A549 (cell line): ENCODE results near the gene ANO10. TPM values are rescaled to one million over a fixed set of nuclear protein-coding genes. Genes with fewer than 3 reads are reported as not detected.

Experiments used
- ATAC-seq, 2 experiments: fragments of 200-7000 bp in 1 of 2; fragments of >200 bp in 1 of 2; cut with Nextera tagmentation in 1 of 2; cut with Tn5 transposase in 1 of 2; 3 replicates each; pipeline versions ENCODE4 v1.8.0 to v1.9.1; 2018 to 2020; ENCODE audit warnings: mild to moderate bottlenecking in 1 of 2, moderate library complexity in 1 of 2
- CTCF ChIA-PET: fragments of 300-600 bp; sonication (Branson Sonifier 250); formaldehyde crosslinking; extraction: SDS; loops from one replicate; lab custom pipeline; 2021; ENCODE audit warnings: antibody characterized with exemption, inconsistent platforms; lab: Yijun Ruan, JAX
- POLR2A ChIA-PET: fragments of 350-600 bp; formaldehyde crosslinking; extraction: SDS; loops from one replicate; lab custom pipeline; 2021; ENCODE audit warnings: antibody characterized with exemption, inconsistent platforms; lab: Yijun Ruan, JAX
- DNase-seq, 2 experiments: peaks; one replicate each; pipeline versions ENCODE4 v3.0.0 to v3.0.0-alpha.2; 2011 to 2016; ENCODE audit warnings: low read depth in 1 of 2, low spot score in 1 of 2
- FAIRE-seq: peaks from 2 replicates; lab custom pipeline; 2011; peaks lifted over from hg19 to GRCh38; lab: Jason Lieb, UNC
- H3K27ac ChIP-seq, 2 experiments: fragments of >200 bp; sonication (Bioruptor Twin); formaldehyde crosslinking; 3 replicates each; pipeline ENCODE4 v1.5.1; 2016 to 2017
- H3K4me1 ChIP-seq: fragments of >200 bp; sonication (Bioruptor Twin); formaldehyde crosslinking; 3 replicates; pipeline ENCODE4 v1.6.1; 2016
- H3K4me2 ChIP-seq: fragments of >200 bp; sonication (Bioruptor Twin); formaldehyde crosslinking; 3 replicates; pipeline ENCODE4 v1.6.1; 2016
- H3K4me3 ChIP-seq: fragments of >200 bp; sonication (Bioruptor Twin); formaldehyde crosslinking; 3 replicates; pipeline ENCODE4 v1.5.1; 2016
- H3K9me3 ChIP-seq: fragments of >200 bp; sonication (Bioruptor Twin); formaldehyde crosslinking; 3 replicates; pipeline ENCODE4 v1.6.1; 2016
- ATOH8 ChIP-seq: fragments of 250-450 bp; sonication (Bioruptor Pico); IDR thresholded peaks from 2 replicates; pipeline ENCODE4 v1.5.0; 2020; ENCODE audit warnings: low read depth, mild to moderate bottlenecking, moderate library complexity
- BCL3 ChIP-seq: fragments of >200 bp; sonication (Bioruptor Twin); formaldehyde crosslinking; IDR thresholded peaks from 3 replicates; pipeline ENCODE4 v1.6.1; 2016
- CEBPB ChIP-seq, 2 experiments: fragments of >200 bp in 1 of 2; sonication (Bioruptor Twin) in 1 of 2; formaldehyde crosslinking in 1 of 2; IDR thresholded peaks; 2 replicates each; pipeline ENCODE4 v1.6.1; 2012 to 2016
- FOSB ChIP-seq: fragments of 250-450 bp; sonication (Bioruptor Pico); IDR thresholded peaks from 2 replicates; pipeline ENCODE4 v1.5.0; 2020; ENCODE audit warnings: mild to moderate bottlenecking, moderate library complexity
- GATA3 ChIP-seq: IDR thresholded peaks from 2 replicates; pipeline ENCODE4 v1.6.1; 2012; ENCODE audit warnings: borderline replicate concordance
- HES2 ChIP-seq: fragments of >200 bp; sonication (Bioruptor Twin); formaldehyde crosslinking; IDR thresholded peaks from 2 replicates; pipeline ENCODE4 v1.6.1; 2016
- HEYL ChIP-seq: fragments of 250-450 bp; sonication (Bioruptor Pico); IDR thresholded peaks from 2 replicates; pipeline ENCODE4 v1.8.0; 2021; ENCODE audit warnings: mild to moderate bottlenecking, moderate library complexity
- MAFK ChIP-seq: fragments of 450-650 bp; IDR thresholded peaks from 2 replicates; pipeline ENCODE4 v1.6.1; 2014; ENCODE audit not compliant: partially characterized antibody
- MAX ChIP-seq: IDR thresholded peaks from 2 replicates; pipeline ENCODE4 v1.6.1; 2012
- PBX3 ChIP-seq: IDR thresholded peaks from 2 replicates; pipeline ENCODE4 v1.6.1; 2012
- SMC3 ChIP-seq: fragments of >200 bp; sonication (Bioruptor Twin); formaldehyde crosslinking; IDR thresholded peaks from 3 replicates; pipeline ENCODE4 v1.6.1; 2018; ENCODE audit warnings: inconsistent platforms
- TFCP2L1 ChIP-seq: fragments of 250-450 bp; sonication (Bioruptor Pico); IDR thresholded peaks from 2 replicates; pipeline ENCODE4 v1.5.0; 2021; ENCODE audit warnings: mild to moderate bottlenecking
- ZFP36 ChIP-seq: fragments of 450-650 bp; IDR thresholded peaks from 2 replicates; pipeline ENCODE4 v1.6.1; 2014; ENCODE audit warnings: borderline replicate concordance; ENCODE audit not compliant: partially characterized antibody
- ZNF302 ChIP-seq: fragments of 250-450 bp; sonication (Bioruptor Pico); IDR thresholded peaks from 2 replicates; pipeline ENCODE4 v1.9.0; 2021; ENCODE audit warnings: inconsistent platforms, mild to moderate bottlenecking, moderate library complexity
- WGBS: methylation state at CpG from one replicate; pipeline ENCODE4 v1.1.6; 2017; ENCODE audit errors: missing lambda C conversion rate; 5-methylcytosine and 5-hydroxymethylcytosine counted together
- polyA plus RNA-seq, 4 experiments: library from polyadenylated mRNA; depleted of rRNA in 3 of 4; stranded (reverse); fragments of >200 nt; fragmentation: RNase III in 1 of 4; extraction: RNeasy Plus Mini Kit Qiagen cat#74134 plus additional on column Dnase treatment in 1 of 4; gene quantifications; 2 replicates in 3 of 4; 3 replicates in 1 of 4; pipeline ENCODE4 v1.2.3, GENCODE V29; 2011 to 2017

The ANO10 gene
- polyA plus RNA-seq, 2 of the 4 experiments (the other 2 are of a cell fraction), result 20.0 to 22.8 TPM

GRCh38 chr3:43409506-43409905, 212.3 kb downstream of the ANO10 start (continued):
- no peak for TF ChIP-seq MAX
- no peak for TF ChIP-seq GATA3
- no peak for TF ChIP-seq MAFK

GRCh38 chr3:43406643-43407023, 215.2 kb downstream of the ANO10 start:
- no peak for TF ChIP-seq HES2
- TF ChIP-seq CEBPB (IDR thresholded peaks at IDR 0.05), result no peak
- no peak for TF ChIP-seq TFCP2L1 (CRISPR knock-in tag)
- no peak for TF ChIP-seq PBX3
- TF ChIP-seq ATOH8 (CRISPR knock-in tag), result no peak
- no peak for TF ChIP-seq MAX
- no peak overlapping the region for H3K4me3 ChIP-seq
- 100% methylated on average over 3 of the region's 4 CpGs for whole genome bisulfite sequencing
- no peak overlapping the region for H3K4me2 ChIP-seq
- DNase-seq (no peak), ATAC-seq (no peak), FAIRE-seq (no peak)
- H3K4me1 ChIP-seq, result no peaks in the 10 kb centered on the region
- H3K27ac ChIP-seq, result no peak overlapping the region
- H3K9me3 ChIP-seq, result no peaks in the 10 kb centered on the region
- ChIA-PET POLR2A (no interaction called here), CTCF (no interaction called here)

GRCh38 chr3:43405888-43406642, 215.7 kb downstream of the ANO10 start:
- FAIRE-seq (no peak), ATAC-seq (no peak), DNase-seq (no peak)
- H3K27ac ChIP-seq, result no peak overlapping the region
- WGBS, result 92% methylated on average over 11 of the region's 11 CpGs
- CTCF ChIA-PET, result no interaction called here
- H3K9me3 ChIP-seq, result no peaks in the 10 kb centered on the region
- POLR2A ChIA-PET, result no interaction called here
- no peak overlapping the region for H3K4me2 ChIP-seq
- no peak for TF ChIP-seq TFCP2L1 (CRISPR knock-in tag)
- no peak for TF ChIP-seq FOSB (CRISPR knock-in tag)
- TF ChIP-seq BCL3, result no peak
- no peak for TF ChIP-seq PBX3
- TF ChIP-seq ZFP36, result no peak
- TF ChIP-seq MAFK, result no peak
- no peak for TF ChIP-seq ZNF302
- no peak for TF ChIP-seq GATA3
- no peak for TF ChIP-seq MAX
- TF ChIP-seq SMC3, result no peak
- no peak for TF ChIP-seq HEYL (CRISPR knock-in tag)
- no peak overlapping the region for H3K4me3 ChIP-seq
- no peaks in the 10 kb centered on the region for H3K4me1 ChIP-seq
